RWPE2 (cell line): ENCODE data around the gene LRP2.

Source experiments
- ATAC-seq: fragments of 200-7000 bp; cut with Tn5 transposase; 3 replicates; pipeline ENCODE4 v1.9.1; 2021; ENCODE audit warnings: low read depth
- DNase-seq: peaks from one replicate; pipeline ENCODE4 v3.0.0-alpha.2; 2020; ENCODE audit warnings: low spot score
- H3K27ac ChIP-seq: fragments of 450-650 bp; 2 replicates; pipeline ENCODE4 v1.5.1; 2017; ENCODE audit warnings: mild to moderate bottlenecking; ENCODE audit not compliant: poor library complexity, severe bottlenecking
- H3K27me3 ChIP-seq: fragments of 250-450 bp; sonication (Bioruptor Pico); 2 replicates; pipeline ENCODE4 v1.5.1; 2021; ENCODE audit warnings: mild to moderate bottlenecking, moderate library complexity; ENCODE audit not compliant: insufficient read depth, poor library complexity, severe bottlenecking
- H3K36me3 ChIP-seq: fragments of 250-450 bp; sonication (Bioruptor Pico); 2 replicates; pipeline ENCODE4 v1.5.1; 2020; ENCODE audit warnings: low read depth, mild to moderate bottlenecking, moderate library complexity
- H3K4me1 ChIP-seq: fragments of 250-450 bp; sonication (Bioruptor Pico); 2 replicates; pipeline ENCODE4 v1.5.1; 2021; ENCODE audit warnings: mild to moderate bottlenecking, moderate library complexity; ENCODE audit not compliant: insufficient read depth, poor library complexity, severe bottlenecking
- H3K4me3 ChIP-seq: fragments of 250-450 bp; sonication (Bioruptor Pico); 2 replicates; pipeline ENCODE4 v1.5.1; 2021; ENCODE audit warnings: mild to moderate bottlenecking, moderate library complexity; ENCODE audit not compliant: severe bottlenecking
- H3K9me3 ChIP-seq: fragments of 250-450 bp; sonication (Bioruptor Pico); 2 replicates; pipeline ENCODE4 v1.5.1; 2021; ENCODE audit warnings: mild to moderate bottlenecking, moderate library complexity; ENCODE audit not compliant: severe bottlenecking
- TF ChIP-seq, protein P1 (sequence below): fragments of 450-650 bp; IDR thresholded peaks from one replicate; pipeline ENCODE4 v1.5.1; 2017; ENCODE audit warnings: mild to moderate bottlenecking, moderate library complexity; ENCODE audit not compliant: poor library complexity, severe bottlenecking

Gene LRP2

DNA sequence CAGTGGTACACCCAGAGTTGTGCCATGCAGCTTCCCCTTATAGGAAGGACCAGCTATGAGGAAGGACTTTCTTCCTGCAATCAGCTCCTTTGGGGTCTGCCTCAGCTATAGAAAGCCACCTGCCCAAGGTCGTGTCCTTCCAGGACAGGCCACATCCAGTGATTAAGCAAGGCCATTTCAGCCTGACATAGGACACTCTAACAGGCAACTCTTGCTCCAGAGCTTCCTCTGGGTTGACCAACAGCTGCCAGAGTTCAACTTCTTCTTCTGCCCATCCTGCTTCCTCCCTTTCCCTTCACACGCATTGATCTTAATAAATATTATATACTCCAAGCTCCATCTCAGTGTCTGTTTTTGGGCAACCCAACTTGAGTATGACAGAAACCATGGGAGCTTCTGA lies 12.8 kb downstream of the LRP2 start:
- Histone ChIP-seq H3K4me1 (no peaks in the 10 kb centered on the region), H3K4me3 (no peak overlapping the region), H3K9me3 (no peaks in the 10 kb centered on the region), H3K36me3 (no peaks in the 10 kb centered on the region), H3K27me3 (peaks cover 3% of the 10 kb centered on the region), H3K27ac (no peak overlapping the region)
- DNase-seq (no peak), ATAC-seq (no peak)
- TF ChIP-seq, protein P1, sequence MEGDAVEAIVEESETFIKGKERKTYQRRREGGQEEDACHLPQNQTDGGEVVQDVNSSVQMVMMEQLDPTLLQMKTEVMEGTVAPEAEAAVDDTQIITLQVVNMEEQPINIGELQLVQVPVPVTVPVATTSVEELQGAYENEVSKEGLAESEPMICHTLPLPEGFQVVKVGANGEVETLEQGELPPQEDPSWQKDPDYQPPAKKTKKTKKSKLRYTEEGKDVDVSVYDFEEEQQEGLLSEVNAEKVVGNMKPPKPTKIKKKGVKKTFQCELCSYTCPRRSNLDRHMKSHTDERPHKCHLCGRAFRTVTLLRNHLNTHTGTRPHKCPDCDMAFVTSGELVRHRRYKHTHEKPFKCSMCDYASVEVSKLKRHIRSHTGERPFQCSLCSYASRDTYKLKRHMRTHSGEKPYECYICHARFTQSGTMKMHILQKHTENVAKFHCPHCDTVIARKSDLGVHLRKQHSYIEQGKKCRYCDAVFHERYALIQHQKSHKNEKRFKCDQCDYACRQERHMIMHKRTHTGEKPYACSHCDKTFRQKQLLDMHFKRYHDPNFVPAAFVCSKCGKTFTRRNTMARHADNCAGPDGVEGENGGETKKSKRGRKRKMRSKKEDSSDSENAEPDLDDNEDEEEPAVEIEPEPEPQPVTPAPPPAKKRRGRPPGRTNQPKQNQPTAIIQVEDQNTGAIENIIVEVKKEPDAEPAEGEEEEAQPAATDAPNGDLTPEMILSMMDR: no peak

DNA sequence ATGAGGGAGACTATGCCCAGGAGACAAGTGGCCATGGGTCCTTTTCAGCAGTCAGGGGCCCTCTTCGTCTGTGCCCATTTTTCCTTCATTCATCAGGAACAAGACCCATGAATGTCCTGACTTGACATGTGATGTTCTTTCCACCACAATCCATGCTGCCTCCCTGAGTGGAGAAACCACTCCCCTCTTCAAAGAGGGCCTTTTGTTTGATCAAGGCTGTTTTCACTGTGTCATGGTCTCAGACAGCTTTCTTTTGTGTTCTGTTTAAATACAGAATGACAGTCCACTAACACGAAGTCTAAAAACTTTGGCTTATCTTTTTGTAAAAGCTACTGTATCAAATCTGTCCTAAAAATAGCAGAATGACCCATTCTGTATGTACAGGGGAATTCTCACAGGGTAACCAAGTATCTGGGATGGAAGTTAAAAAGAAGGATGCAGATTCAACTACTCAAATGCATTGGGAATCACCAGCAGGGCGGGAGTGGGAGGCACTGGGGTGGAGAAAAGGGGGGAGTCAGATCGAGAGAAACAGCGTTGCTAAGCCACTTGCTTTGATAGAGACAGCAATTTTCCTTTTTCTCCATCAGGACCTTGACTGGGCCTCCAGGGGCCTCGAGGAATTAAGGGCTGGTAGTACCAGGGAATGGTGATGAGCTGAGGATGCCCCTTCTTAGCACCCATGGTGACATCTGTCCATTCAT lies 13.9 kb downstream of the LRP2 start:
- Histone ChIP-seq H3K27me3 (peaks cover 3% of the 10 kb centered on the region), H3K9me3 (no peaks in the 10 kb centered on the region), H3K4me3 (no peak overlapping the region), H3K36me3 (no peaks in the 10 kb centered on the region), H3K4me1 (no peaks in the 10 kb centered on the region), H3K27ac (no peak overlapping the region)
- no peak for DNase-seq
- ATAC-seq: no peak
- TF ChIP-seq, protein P1: no peak

DNA sequence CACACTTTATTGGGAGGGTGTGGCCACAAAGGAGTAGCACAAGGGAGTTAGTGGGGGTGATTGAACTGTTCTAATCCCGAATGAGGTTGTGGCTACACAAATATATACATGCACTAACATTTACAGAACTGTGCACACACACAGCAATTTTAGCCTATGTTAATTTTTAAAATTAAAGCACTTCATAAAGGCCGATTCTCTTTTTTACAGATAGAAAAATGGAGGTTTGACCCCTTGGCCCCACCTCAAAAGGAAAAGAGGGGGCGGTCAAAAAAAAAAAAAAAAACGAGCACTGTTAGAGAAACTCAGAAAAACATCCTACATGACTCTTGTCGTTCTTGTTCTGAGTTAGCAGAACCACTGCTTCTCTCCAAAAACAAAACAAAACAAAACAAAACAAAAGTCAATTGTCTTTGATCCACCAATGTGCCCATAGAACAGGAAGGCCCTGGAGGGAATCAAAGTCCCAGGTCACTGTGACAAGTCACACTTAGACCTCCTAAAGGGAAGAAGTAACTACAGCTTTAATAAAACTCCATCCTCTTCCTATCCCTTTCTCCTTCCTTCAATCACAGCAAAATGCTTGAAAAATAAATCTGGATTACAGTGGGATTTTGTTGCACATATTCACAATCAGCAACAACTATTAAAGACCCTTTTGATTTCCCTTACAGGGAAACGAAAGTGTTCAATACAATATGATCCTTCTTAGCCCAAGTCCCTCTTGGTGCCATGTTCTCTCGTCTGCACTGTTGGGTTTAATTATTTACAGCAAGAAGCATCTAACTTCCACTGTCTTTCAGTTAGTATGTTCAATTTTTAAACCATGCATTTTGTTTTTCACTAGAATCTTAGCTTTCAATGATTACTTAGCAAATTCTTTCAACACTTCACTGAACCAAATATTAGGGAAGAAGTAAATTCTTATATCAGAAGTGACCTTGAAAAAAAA lies 16.6 kb downstream of the LRP2 start:
- Histone ChIP-seq H3K9me3 (no peaks in the 10 kb centered on the region), H3K27me3 (peaks cover 3% of the 10 kb centered on the region), H3K4me3 (no peak overlapping the region), H3K36me3 (no peaks in the 10 kb centered on the region), H3K4me1 (no peaks in the 10 kb centered on the region), H3K27ac (no peak overlapping the region)
- ATAC-seq: no peak
- no peak for DNase-seq
- TF ChIP-seq, protein P1: no peak

DNA sequence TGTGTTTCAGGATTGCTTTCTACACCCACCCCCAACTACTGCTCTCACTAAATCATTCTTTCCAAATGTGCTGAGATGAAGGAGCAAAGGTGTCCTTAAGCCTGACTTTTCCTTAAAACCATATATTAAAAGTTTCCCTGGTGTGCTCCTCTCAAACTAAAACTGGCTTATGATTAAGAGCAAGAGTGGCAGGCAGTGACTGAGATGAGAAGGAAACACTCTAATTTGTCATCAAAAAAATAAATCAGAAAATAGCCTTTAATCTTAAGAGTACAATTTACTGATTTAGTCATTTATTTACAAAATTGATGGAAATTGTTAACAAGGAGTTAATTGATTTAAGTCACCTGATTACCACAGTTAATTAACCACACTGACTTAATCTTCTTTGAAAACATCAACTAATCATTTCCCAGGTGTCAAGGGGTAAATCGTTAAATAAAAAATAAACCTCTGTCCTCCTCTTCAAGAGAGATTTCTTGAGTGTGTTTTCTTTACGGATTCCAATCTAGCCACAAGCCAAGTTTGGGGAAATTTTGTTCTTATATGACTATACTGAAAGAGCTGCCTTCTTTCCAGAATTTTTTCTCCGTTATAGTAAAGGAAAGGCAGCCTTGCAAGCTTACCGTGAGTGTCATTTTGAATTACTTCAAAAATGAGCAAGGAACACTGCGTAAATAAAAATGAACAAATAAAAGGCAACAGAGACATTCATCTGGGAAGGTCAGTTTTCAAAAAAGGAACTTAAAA lies 17.4 kb downstream of the LRP2 start:
- Histone ChIP-seq H3K27ac (no peak overlapping the region), H3K9me3 (no peaks in the 10 kb centered on the region), H3K4me1 (no peaks in the 10 kb centered on the region), H3K4me3 (no peak overlapping the region), H3K36me3 (no peaks in the 10 kb centered on the region), H3K27me3 (peaks cover 3% of the 10 kb centered on the region)
- ATAC-seq (no peak), DNase-seq (no peak)
- TF ChIP-seq, protein P1: no peak
